Measurements from ENCODE around the gene ARID5B.

DNA sequence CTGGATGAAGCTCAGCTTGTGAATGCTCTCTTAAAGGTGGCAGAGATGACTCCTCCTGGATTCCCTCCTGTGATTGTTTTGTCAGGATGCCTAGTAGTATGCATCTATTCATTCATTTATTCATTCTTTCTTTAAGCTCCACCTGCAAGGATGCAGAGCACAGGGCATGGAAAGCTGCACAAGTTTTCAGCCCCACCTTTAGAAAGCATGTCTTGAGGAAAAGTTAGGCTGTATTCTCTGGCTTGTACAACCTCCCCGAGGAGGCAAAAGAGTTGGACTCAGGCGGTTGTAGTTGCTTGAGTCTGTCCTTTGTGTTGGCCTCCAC, 22.4 kb downstream of the ARID5B start:
- TF ChIP-seq, protein P1, sequence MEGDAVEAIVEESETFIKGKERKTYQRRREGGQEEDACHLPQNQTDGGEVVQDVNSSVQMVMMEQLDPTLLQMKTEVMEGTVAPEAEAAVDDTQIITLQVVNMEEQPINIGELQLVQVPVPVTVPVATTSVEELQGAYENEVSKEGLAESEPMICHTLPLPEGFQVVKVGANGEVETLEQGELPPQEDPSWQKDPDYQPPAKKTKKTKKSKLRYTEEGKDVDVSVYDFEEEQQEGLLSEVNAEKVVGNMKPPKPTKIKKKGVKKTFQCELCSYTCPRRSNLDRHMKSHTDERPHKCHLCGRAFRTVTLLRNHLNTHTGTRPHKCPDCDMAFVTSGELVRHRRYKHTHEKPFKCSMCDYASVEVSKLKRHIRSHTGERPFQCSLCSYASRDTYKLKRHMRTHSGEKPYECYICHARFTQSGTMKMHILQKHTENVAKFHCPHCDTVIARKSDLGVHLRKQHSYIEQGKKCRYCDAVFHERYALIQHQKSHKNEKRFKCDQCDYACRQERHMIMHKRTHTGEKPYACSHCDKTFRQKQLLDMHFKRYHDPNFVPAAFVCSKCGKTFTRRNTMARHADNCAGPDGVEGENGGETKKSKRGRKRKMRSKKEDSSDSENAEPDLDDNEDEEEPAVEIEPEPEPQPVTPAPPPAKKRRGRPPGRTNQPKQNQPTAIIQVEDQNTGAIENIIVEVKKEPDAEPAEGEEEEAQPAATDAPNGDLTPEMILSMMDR (conservative IDR thresholded peaks at IDR 0.05 in 1 of 2, IDR thresholded peaks at IDR 0.05 in 1 of 2; ENCODE audit: low read depth in 1 of 2, low read length in 2 of 2) = no peak
- TF ChIP-seq EZH2 (IDR thresholded peaks at IDR 0.05; ENCODE audit: low read length, missing control alignments) = no peak

All from fibroblast of lung (primary cell).